GM19455 (cell line): ENCODE results near the gene RAB29.

Experiments used
- ATAC-seq: cut with Tn5 transposase; IDR thresholded peaks from one replicate; pipeline ENCODE4 v1.9.1; 2021; ENCODE audit not compliant: unreplicated experiment

The RAB29 gene

DNA sequence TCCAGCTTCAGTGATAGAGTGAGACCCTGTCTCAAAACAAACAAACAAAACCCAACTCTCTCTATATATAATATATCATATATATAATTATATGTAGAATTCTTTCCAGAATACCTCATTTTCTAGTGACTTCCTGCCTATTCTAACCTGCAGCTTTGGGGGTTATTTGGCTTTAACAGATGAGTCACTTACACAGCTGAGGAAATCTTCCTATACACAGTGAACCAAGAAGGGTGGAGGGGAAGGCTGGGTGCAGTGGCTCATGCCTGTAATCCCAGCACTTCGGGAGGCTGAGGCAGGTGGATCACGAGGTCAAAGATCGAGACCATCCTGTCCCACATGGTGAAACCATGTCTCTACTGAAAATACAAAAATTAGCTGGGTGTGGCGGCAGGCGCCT is 9.2 kb downstream of the RAB29 start:
- ATAC-seq = no peak

DNA sequence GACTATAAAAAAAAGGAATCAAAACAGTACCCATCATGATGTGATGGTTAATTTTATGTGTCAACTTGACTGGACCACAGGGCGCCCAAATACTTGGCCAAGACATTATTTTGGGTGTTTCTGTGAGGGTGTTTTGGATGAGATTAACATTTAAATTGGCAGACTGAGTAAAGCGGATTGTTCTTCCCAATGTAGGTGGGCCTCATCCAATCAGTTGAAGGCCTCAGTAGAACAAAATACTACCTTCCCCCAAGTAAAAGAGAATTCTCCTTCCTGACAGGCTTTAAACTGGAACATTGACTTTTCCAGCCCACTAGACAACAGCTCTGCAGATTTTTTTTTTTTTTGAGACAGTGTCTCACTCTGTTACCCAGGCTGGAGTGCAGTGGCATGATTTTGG is 10.7 kb downstream of the RAB29 start:
- no peak for ATAC-seq

DNA sequence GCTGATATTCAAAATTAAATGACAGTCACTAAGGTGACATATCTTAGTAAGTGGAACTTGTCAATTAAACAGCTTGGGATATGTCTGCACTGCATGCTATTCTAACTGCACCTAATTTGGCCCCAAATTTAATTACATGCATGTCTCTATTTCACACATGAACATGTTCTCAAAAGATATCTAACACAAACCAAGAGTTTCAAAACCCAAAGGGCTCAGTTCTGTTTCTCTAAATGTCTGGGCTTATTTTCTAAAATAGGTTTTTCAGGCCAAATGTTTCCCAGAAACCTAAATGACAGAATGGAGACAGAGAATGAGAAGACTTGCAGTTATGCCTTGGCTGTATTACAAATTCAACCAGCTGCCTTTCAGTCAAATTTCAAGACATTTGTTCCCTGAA is 11.3 kb downstream of the RAB29 start:
- no peak for ATAC-seq

DNA sequence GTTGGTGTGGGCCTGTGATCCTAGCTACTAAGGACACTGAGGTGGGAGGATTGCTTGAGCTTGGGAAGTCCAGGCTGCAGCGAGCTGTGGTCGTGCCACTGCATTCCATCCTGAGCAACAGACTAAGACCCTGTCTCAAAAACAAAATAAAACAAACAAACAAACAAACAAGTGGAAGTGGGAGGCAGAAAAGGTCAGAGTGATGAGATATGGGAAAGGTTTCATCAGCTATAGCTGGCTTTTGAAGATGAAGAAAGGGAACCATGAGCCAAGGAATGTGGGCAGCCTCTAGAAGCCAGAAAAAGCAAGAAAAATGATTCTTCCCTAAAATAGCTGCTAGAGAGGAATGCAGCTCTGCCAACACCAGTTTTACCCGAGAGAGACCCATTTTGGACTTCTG is 14.7 kb downstream of the RAB29 start:
- ATAC-seq = no peak

DNA sequence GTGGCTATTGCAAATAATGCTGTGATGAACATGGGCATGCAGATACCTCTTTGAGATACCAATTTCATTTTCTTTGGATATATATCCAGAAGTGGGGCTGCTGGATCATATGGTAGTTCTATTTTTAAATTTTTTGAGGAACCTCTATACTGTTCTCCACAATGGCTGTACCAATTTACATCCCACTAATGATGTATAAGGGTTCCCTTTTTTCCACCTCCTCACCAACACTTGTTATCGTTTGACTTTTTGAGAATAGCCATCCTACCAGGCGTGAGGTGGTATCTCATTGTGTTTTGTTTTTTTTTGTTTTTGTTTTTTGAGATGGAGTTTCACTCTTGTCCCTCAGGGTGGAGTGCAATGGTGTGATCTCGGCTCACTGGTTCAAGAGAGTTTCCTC is 18.7 kb downstream of the RAB29 start:
- no peak for ATAC-seq

DNA sequence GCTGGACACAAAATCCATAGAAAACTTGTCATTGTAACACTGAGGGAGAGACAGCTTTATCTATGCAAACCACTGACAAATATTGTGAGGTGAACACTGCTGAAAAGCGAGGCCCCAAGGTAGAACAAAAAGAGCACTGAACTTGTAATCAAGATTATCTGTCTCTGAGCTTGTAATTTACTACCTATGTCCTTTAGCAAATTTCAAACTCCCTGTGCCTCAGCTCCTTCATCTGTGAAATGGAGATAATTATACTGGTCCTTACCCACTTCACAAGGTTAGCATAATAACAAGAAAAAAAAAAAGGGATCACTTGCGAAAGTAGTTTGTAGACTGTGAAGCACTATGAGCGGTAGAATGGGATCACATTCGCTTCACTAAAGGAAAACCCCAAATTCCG is 20.4 kb downstream of the RAB29 start:
- ATAC-seq = no peak

DNA sequence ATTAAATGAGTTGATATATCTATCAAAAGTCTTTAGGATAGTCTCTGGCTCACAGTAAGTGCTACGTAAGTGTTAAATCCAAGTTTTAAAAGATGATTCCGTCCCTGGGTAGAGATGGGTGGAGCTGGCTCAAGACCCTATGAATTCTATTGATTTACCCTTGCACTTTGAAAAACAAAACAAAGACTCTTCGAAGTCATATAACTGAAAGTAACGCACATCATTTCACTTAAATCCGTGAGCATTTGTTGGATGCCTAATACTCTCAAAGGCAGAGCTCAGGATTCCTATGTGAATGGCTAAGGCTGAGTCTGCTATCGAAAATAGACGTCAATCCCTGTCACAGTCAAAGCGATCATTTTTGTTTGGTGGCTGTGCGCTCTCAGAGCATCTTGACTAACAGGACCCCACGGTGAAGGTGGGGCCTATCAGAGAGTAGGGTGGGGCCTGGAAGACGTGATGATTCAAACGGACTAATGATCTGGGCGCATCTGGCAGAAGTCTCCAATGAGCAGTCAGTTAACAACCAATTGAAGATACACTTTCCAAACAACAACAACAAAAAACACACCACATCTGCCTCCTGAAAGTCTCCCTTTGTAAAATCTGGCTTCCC is 24.1 kb downstream of the RAB29 start:
- ATAC-seq = no peak

DNA sequence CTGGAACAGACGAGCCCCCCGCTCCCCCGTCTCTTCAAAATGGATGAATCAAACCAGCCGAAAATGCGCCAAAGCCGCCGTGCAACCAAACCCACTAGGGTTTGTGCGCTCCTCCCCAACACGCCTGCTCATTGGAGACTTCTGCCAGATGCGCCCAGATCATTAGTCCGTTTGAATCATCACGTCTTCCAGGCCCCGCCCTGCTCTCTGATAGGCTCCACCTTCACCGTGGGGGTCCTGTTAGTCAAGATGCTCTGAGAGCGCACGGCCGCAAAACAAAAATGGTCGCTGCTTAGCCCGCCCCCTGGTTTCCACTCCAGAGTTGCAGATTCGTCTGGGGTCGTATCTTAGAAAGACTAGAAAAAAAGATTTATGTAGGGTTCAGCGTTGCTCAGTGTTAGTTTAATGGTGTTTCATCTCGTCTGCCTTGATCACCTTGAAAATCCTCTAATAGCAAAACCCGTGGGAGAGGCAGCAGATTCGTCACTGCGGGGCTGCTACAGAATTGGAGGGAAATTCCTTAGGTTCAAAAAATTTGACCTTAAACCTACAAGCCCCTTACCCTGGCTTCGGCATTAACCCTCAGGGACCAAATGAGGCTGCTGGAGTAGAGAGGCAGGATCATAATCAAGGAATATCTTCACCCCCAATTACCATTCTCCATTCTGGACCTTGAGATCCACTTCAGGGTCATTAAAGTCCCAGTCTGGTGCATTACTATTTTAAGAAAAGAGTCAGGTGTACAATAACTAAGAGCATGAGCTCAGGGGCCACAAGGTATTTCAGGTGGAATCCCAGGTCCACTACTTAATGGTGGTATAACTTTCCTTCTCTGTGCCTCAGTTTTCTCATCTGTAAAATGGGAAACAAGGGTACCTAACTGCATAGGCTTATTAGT is 24.9 kb downstream of the RAB29 start, which contains the start of gene NUCKS1:
NUCKS1 (minus strand) TSS at position 45 of the 898 bp plus-strand sequence. CDS start 209 bp downstream, outside the sequence.
- peak; percentile 80 for ATAC-seq

DNA sequence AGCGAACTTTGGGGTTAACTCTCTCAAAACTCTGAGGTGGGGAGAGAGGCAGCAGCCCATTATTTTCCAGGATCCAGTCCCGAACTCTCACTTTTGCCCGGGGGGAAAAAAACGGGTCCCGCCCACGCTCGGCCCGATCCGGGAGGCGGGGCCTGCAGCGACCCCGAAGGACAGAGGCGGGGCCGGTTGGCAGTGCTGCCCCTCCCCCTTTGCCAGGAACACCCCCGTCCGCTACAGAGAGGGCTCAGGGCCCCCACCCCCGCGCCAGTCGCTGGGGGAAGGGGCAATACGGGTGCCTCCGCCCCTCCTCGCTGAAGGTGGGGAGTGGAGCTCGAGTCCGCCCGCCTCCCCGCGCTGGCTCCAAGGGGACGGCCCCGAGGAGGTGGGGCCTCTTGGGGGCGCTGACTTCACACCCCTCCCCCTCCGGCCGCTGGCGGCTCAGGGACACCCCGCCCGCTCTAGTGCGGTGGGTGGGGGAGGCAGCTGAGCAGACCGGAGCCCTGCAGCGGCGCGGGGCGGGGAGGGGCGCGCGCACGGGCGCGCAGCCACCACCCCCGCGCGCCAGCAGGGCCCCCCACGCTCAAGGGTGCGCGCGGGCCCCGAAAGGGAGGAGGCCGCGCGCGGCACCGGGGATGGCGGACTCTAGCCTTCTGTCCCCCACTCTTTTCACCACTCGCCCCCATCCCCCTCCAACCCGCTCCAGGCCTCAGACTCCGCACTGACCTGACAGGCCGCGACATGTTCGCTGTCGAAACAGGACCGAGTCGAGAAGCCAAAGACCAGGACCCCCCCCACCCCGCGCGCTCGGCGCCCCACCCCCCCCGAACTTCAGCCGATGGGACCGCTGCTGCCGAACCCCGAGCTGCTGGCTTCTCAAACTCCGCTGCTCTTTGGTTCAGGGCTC is 25.8 kb downstream of the RAB29 start:
- ATAC-seq = peak; percentile 60

DNA sequence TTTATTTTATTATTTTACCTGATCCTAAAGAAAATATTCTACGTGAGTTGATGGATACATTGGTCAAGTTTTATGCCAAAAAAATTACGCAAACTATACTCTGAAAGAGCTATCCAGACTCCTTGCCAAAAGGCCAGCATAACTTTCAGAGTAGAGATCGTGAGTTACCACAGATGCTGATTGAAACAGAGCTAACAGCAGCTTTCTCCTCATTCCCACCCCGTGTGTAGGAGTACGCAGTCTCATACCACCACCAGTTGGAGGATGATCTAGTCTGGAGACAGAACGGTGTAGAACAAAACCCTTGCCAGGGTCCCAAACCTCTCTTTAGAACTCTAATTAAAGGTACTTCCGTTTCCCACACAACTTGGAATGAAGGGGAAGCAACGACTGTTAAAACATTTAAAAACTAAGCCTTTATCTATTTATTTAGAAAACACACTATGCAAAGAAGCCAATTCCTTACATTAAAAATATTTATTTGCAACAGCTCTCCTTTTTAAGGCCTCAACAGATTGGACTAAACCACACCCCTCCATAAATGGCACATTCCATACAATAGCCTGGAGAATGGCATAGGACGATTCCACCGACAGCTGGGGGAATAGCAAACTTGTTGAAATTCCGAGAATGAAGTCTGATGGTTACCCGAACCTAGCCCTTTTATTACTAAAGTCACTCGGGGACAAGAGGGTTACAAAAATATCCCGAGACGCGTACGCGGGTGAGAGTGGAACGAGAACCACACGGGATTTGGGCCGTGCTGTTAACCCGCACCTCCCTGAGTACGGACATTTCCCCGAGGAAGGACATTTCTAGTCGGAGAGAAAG is 26.7 kb downstream of the RAB29 start:
- ATAC-seq = peak; percentile 11

DNA sequence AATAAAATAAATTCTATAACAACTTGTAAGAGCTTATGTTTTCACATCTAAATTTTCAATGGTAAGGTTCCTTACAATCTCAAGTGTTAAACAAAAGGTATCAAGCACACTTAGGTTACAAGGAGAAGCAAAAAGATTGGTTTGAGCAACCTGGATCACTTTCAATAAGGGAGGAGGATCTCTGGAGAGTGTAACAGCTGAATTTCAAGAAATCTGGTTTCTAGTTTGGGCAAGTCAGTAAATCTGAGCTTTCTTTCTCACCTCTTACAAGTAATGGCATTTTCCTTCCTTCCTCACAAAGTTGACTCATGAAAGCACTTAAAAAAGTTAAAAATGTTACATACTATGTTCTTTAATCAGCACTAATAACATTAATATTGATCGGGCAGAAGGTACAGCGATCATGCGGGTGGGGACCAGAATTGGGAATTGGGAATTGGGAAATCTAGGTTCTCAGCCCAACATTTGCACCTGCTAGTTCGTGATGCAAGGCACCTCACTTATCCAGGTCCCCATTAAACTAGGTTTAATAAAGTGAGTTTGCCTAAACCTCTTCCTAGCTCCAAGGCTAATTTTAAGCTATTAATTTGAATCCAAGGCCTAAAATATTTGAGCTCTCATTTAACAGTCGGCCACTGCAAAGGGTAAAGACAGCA is 28.4 kb downstream of the RAB29 start:
- no peak for ATAC-seq

DNA sequence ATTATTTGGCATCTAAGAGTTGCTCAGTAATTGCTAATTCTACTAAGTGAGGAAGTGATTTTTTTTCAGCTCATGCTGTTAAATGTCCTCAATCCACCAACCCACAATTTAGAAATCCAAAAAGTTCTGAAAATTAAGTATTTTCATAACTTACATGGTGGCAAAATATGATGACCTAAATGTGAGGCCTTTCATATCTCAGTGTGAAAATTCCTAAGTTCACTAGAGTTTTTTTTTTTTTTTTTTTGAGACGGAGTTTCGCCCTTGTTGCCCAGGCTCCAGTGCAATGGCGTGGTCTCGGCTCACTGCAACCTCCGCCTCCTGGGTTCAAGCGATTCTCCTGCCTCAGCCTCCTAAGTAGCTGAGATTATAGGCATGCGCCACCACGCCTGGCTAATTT is 30.9 kb downstream of the RAB29 start:
- ATAC-seq = no peak

DNA sequence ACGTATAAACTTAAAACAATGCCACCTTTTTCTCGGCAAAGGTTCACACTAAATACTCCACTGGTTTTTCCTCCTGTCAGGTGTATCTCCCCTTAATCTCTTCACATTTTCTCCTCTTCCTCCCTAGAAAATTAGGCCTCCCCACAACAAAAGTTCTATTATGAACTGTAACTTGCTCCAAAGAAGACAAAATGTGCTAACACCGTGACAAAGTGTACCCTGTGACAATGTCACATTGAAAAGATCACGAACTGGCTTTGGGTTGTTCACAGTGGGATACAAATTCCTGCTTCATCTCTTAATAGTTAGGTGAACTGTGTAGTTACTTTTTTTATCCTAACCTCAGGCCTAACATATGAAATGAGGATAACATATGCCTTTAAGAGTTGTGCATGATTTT is 31.3 kb downstream of the RAB29 start:
- ATAC-seq = no peak

DNA sequence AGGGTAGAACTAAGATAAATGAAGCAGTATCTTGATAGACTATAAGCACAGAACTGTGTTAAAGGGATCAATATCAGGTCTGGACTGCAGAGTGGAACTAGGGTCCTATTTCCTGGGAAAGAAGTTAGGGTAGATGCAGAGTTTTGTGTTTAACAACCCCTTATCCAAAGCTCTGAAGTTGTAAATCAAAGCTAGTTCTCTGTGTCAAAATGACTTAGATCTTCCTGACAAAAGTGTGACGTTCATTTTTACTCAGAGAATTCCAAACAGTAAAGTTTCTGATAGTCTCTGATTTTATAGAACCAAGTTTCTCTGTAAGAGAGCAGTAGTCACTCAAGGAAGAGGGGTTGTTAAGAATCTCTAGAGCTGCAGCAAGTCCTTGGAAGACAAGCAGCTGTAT is 33.6 kb downstream of the RAB29 start:
- no peak for ATAC-seq

DNA sequence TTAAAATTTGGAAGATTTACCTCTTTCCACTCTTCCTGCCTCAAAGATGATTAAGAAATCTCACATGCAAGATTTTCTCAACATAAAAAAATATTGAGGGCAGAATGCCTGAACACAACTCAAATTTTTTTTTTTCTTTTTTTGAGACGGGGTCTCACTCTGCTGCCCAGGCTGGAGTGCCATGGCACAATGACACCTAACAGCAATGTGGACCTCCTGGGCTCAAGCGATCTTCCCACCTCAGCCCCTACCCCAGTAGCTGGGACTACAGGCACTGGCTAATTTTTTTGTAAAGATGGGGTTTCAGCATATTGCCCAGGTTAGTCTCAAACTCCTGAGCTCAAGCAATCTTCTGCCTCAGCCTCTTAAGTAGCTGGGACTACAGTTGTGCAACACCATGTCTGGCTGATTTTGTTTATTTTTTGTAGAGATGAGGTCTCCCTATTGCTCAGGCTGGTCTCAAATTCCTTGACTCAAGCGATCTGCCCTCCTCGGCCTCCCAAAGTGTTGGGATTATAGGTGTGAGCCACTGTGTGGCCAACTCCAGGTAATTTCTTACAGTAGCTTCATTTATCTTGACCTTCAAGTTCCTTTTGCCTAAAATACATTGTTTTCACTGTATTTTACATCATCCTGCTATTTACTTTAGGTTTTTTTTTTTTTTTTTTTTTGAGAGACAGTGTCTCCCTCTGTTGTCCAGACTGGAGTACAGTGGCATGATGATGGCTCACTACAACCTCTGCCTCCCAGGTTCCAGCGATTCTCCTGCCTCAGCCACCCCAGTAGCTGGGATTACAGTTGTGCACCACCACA is 35.7 kb downstream of the RAB29 start:
- no peak for ATAC-seq

DNA sequence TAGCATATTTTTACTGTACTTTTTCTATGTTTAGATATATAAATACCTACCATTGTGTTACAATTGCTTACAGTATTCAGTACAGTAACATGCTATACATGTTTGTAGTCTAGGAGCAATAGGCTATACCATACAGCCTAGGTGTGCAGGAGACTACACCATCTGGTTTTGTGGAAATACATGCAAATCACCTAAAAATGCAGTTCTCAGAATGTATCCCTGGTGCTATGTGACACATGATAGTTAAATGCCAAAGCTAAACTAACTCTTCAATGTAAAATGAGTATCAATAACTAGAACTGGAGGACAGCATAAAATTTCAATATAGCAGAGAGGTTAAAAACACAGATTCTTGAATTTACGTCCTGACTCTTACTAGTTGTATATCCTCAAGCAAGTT is 40.1 kb downstream of the RAB29 start:
- ATAC-seq = no peak

DNA sequence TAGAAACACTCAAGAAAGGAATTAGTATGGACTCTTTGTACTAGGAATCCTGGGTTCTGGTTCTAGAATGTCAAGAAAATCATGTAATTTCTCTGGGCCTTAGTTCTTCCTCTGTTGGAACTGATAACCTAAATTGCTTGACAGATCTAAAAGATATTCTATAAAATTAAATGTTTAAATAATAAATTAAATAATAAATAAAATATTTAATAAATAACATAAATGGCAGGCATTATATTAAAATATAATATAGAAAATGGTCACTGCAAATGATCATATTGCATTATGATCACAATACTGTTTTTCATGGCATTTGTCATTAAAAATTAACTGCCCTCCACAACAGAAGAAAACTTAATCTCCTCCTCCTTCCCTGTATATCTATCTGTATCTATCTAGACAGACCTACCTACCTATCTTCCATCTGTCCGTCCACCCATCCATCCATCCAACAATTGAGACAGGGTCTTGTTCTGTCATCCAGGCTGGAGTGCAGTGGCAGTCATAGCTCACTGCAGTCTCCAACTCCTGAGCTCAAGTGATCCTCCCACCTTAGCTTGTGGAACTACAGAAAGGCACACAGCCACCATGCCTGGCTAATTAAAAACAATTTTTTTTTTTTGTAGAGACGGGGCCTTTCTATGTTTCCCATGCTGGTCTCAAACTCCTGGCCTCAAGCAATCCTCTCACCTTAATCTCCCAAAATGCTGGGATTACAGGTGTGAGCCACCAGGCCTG is 41.7 kb downstream of the RAB29 start:
- ATAC-seq = no peak

DNA sequence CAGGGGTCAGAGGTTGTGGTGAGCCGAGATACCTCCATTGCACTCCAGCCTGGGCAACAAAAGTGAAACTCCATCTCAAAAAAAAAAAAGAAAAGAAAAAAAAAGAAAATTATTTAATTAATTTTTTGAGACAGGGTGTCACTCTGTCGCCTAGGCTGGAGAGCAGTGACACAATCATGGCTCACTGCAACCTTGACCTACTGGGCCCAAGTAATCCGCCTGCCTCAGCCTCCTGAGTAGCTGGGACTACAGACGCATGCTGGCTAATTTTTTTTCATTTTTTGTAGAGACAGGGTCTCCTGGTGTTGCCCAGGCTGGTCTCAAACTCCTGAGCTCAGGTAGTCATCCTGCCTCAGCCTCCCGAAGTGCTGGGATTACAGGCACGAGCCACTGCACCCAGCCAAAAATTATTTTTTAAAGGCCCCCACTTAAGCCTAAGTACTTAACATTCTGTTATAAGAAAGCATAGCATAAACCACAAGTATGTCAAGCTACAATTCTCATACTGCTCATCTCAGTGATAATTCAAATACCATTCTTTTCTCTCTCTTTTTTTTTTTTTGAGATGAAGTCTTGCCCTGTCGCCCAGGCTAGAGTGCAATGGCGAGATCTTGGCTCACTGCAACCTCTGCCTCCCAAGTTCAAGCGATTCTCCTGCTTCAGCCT is 45.2 kb downstream of the RAB29 start:
- ATAC-seq = no peak
